ENCODE results near the gene SLC17A6.

Gene SLC17A6

DNA sequence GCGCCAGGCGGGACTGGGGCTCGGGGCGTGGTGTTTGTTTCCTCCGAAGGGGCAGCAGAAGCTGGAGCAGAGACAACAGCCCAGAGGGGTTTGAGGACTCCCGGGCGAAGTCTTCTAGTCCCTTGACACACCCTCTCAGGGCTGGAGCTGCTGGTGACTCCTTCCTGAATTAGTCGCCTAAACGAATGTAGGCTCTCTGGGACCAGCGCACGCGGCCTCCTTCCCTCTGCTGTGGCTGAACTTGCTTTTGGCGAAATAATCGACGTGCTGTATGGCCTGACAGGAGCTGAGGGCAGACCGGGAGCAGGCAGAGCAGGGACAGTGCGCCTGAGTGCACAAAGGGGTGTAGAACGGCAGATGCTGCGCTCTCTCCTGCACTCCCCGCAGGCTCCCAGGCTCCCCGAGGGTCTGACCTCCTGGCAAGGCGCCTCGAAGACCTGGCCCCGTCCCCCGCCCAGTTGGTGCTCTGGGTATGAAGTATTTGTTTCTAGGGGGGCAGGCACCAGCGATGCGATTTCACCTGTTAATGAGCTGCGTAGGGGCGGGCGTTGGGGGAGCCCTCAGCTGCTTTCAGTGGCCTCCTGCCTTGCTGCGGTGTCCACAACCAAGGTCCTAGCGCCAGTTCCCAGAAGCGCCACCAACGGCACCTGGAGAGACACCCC, 5.3 kb downstream of the SLC17A6 start:
- Mint-ChIP-seq H3K27me3 (peaks cover 63 to 66% of the 10 kb centered on the region in 2 donors), H3K9me3 (peaks cover 0 to 2% of the 10 kb centered on the region in 2 donors), H3K4me3 (no peak overlapping the region), H3K27ac (no peak overlapping the region), H3K4me1 (ENCODE audit: low read depth in 2 of 2) (peaks cover 5% of the 10 kb centered on the region in 2 donors), H3K36me3 (ENCODE audit: insufficient read depth) (no peaks in the 10 kb centered on the region)
- DNase-seq (no peak), ATAC-seq (replicated peaks) (no peak)

GRCh38 chr11:22344081-22344480, 5.9 kb downstream of the SLC17A6 start:
- no peak overlapping the region for H3K4me3 Mint-ChIP-seq
- H3K27ac Mint-ChIP-seq = no peak overlapping the region
- H3K36me3 Mint-ChIP-seq (ENCODE audit: insufficient read depth) = no peaks in the 10 kb centered on the region
- H3K27me3 Mint-ChIP-seq = peaks cover 57 to 64% of the 10 kb centered on the region in 2 donors
- no peak for ATAC-seq (replicated peaks)
- H3K4me1 Mint-ChIP-seq (ENCODE audit: low read depth in 2 of 2) = peaks cover 5% of the 10 kb centered on the region in 2 donors
- no peak for DNase-seq
- peaks cover 0 to 2% of the 10 kb centered on the region in 2 donors for H3K9me3 Mint-ChIP-seq

GRCh38 chr11:22346282-22346681, 8.1 kb downstream of the SLC17A6 start:
- no peak overlapping the region for H3K4me3 Mint-ChIP-seq
- DNase-seq (no peak), ATAC-seq (replicated peaks) (no peak)
- peaks cover 35 to 44% of the 10 kb centered on the region in 2 donors for H3K27me3 Mint-ChIP-seq
- no peak overlapping the region for H3K27ac Mint-ChIP-seq
- no peaks in the 10 kb centered on the region for H3K9me3 Mint-ChIP-seq
- H3K36me3 Mint-ChIP-seq (ENCODE audit: insufficient read depth) = no peaks in the 10 kb centered on the region
- peaks cover 0 to 2% of the 10 kb centered on the region in 2 donors for H3K4me1 Mint-ChIP-seq (ENCODE audit: low read depth in 2 of 2)

DNA sequence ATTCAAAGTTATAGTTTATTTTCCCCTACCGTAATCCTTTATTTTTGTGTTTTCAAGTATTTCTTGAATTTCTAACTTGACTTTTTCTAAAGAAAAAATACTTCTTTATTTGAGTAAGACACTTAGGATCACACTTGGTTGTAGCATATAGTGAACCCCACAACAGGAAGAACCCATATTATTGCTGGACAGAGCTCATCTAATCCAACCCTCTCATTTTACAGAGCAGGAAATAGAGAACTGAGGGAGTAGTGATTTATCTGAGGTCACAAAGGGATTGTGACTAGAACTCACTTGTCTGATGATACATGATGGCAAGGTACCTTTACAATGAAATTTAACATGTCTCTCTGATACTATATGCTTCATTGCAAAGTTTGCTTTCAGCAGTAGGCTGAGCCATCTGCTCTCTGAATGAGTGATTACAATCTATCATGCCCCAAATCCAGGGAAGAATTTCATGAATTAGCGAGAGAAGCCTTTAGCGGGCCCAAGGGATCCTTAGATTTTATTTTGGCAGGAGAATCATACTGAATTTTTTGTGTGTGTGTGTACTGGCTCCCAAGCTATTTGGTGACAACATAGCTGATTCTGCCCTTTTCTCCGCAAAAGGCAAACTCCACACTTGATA, 9.8 kb downstream of the SLC17A6 start:
- Mint-ChIP-seq H3K4me3 (no peak overlapping the region), H3K36me3 (ENCODE audit: insufficient read depth) (no peaks in the 10 kb centered on the region), H3K27ac (no peak overlapping the region), H3K27me3 (peaks cover 18 to 28% of the 10 kb centered on the region in 2 donors), H3K4me1 (ENCODE audit: low read depth in 2 of 2) (peaks cover 0 to 2% of the 10 kb centered on the region in 2 donors), H3K9me3 (no peaks in the 10 kb centered on the region)
- no peak for ATAC-seq (replicated peaks)
- DNase-seq = no peak

- Mint-ChIP-seq H3K4me3 (no peak overlapping the region), H3K4me1 (ENCODE audit: low read depth in 2 of 2) (no peaks in the 10 kb centered on the region), H3K9me3 (no peaks in the 10 kb centered on the region)
Observed at GRCh38 chr11:22349491-22349890, 11.3 kb downstream of the SLC17A6 start.

GRCh38 chr11:22359295-22359694, 21.1 kb downstream of the SLC17A6 start:
- H3K36me3 Mint-ChIP-seq (ENCODE audit: insufficient read depth) = no peaks in the 10 kb centered on the region
- no peak overlapping the region for H3K27ac Mint-ChIP-seq
- ATAC-seq (replicated peaks) (no peak), DNase-seq (no peak)
- H3K9me3 Mint-ChIP-seq = no peaks in the 10 kb centered on the region
- no peak overlapping the region for H3K4me3 Mint-ChIP-seq
- peaks cover 0 to 10% of the 10 kb centered on the region in 2 donors for H3K27me3 Mint-ChIP-seq
- H3K4me1 Mint-ChIP-seq (ENCODE audit: low read depth in 2 of 2) = no peaks in the 10 kb centered on the region

More at GRCh38 chr11:22349491-22349890, 11.3 kb downstream of the SLC17A6 start:
- ATAC-seq (replicated peaks) (no peak), DNase-seq (no peak)
- no peaks in the 10 kb centered on the region for H3K36me3 Mint-ChIP-seq (ENCODE audit: insufficient read depth)
- no peak overlapping the region for H3K27ac Mint-ChIP-seq
- H3K27me3 Mint-ChIP-seq = peaks cover 3 to 13% of the 10 kb centered on the region in 2 donors

DNA sequence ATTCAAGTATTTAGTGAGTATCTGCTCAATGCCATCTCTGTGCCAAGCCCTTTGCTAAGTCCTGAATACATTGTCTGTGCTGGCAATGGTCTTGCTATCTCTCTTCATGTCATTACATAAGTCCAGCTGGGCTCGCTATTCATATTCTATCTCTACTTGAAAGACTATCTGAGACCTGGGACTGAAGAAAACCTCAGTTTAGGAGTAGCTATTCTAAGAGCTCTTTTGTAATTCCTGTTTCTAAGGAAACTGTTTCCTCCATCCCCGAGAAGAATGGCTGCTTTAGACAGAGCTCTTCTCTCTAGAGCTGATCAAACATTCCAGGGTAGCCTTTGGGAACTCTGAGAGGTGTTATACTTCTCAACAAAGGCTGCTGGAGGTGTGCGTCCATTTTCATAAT, 33.0 kb downstream of the SLC17A6 start:
- Mint-ChIP-seq H3K27ac (no peak overlapping the region), H3K4me1 (ENCODE audit: low read depth in 2 of 2) (no peaks in the 10 kb centered on the region), H3K4me3 (no peak overlapping the region), H3K36me3 (ENCODE audit: insufficient read depth) (no peaks in the 10 kb centered on the region), H3K27me3 (no peaks in the 10 kb centered on the region), H3K9me3 (no peaks in the 10 kb centered on the region)
- DNase-seq = no peak
- ATAC-seq (replicated peaks) = no peak

GRCh38 chr11:22387126-22387525, 48.9 kb downstream of the SLC17A6 start:
- Mint-ChIP-seq H3K9me3 (no peaks in the 10 kb centered on the region), H3K27ac (no peak overlapping the region), H3K4me3 (no peak overlapping the region), H3K36me3 (ENCODE audit: insufficient read depth) (no peaks in the 10 kb centered on the region), H3K27me3 (no peaks in the 10 kb centered on the region), H3K4me1 (ENCODE audit: low read depth in 2 of 2) (no peaks in the 10 kb centered on the region)
- ATAC-seq (replicated peaks) (no peak), DNase-seq (no peak)

GRCh38 chr11:22389526-22390282, 51.5 kb downstream of the SLC17A6 start:
- Mint-ChIP-seq H3K4me1 (ENCODE audit: low read depth in 2 of 2) (no peaks in the 10 kb centered on the region), H3K27ac (no peak overlapping the region), H3K9me3 (peaks cover 0 to 2% of the 10 kb centered on the region in 2 donors), H3K4me3 (no peak overlapping the region), H3K36me3 (ENCODE audit: insufficient read depth) (no peaks in the 10 kb centered on the region), H3K27me3 (no peaks in the 10 kb centered on the region)
- ATAC-seq (replicated peaks) (no peak), DNase-seq (no peak)

- no peak overlapping the region for H3K4me3 Mint-ChIP-seq
- ATAC-seq (replicated peaks) (no peak), DNase-seq (no peak)
- H3K36me3 Mint-ChIP-seq (ENCODE audit: insufficient read depth) = no peaks in the 10 kb centered on the region
- no peak overlapping the region for H3K27ac Mint-ChIP-seq
- peaks cover 0 to 2% of the 10 kb centered on the region in 2 donors for H3K9me3 Mint-ChIP-seq
- H3K4me1 Mint-ChIP-seq (ENCODE audit: low read depth in 2 of 2) = no peaks in the 10 kb centered on the region
- no peaks in the 10 kb centered on the region for H3K27me3 Mint-ChIP-seq
Observed at GRCh38 chr11:22390283-22390655, 52.1 kb downstream of the SLC17A6 start.

DNA sequence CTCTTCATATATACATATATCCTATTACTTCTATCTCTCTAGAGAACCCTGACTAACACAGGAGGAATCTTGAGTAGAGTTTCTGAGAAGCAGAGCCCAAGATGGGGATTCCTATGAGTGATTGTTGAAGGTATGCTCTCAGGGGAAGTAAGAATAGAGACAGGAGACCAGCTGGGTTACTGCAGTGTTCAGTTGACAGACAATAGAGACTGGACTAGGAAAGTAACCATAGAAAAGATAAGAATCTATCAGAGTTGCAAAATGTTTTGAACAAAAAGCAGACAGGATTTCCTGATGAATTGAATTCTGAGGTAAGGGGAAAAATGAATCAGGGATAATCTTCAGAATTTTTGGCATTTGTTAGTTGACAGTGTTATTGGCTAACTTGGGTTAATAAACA, 54.4 kb downstream of the SLC17A6 start:
- DNase-seq (no peak), ATAC-seq (replicated peaks) (no peak)
- H3K9me3 Mint-ChIP-seq = peaks cover 0 to 2% of the 10 kb centered on the region in 2 donors
- H3K27ac Mint-ChIP-seq = no peak overlapping the region
- no peaks in the 10 kb centered on the region for H3K27me3 Mint-ChIP-seq
- H3K4me3 Mint-ChIP-seq = no peak overlapping the region
- H3K4me1 Mint-ChIP-seq (ENCODE audit: low read depth in 2 of 2) = no peaks in the 10 kb centered on the region
- H3K36me3 Mint-ChIP-seq (ENCODE audit: insufficient read depth) = no peaks in the 10 kb centered on the region

GRCh38 chr11:22405377-22405776, 67.2 kb downstream of the SLC17A6 start:
- Mint-ChIP-seq H3K4me3 (no peak overlapping the region), H3K36me3 (ENCODE audit: insufficient read depth) (no peaks in the 10 kb centered on the region), H3K27ac (no peak overlapping the region), H3K27me3 (no peaks in the 10 kb centered on the region), H3K4me1 (ENCODE audit: low read depth in 2 of 2) (no peaks in the 10 kb centered on the region), H3K9me3 (peaks cover 0 to 2% of the 10 kb centered on the region in 2 donors)
- no peak for ATAC-seq (replicated peaks)
- DNase-seq = no peak

DNA sequence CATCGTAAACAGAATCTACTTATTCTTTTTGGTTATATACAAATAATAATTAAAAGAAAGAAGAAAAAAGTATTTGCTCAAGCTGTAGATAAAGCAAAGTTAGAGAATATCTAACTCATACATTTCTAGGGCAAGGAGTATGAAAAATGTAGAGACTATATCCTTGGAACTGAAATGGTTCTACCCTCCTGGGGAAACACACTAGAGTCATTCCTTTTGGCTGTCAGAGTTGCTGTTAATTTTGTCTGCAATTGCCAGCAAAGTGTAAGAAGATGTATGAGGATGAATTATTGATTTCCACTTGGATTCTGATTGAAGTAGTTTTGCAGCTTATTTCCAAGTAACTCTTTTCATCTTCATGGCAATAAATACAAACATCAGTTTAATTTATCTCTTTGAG, 69.1 kb downstream of the SLC17A6 start:
- no peaks in the 10 kb centered on the region for H3K36me3 Mint-ChIP-seq (ENCODE audit: insufficient read depth)
- no peak overlapping the region for H3K4me3 Mint-ChIP-seq
- ATAC-seq (replicated peaks) (no peak), DNase-seq (no peak)
- no peaks in the 10 kb centered on the region for H3K4me1 Mint-ChIP-seq (ENCODE audit: low read depth in 2 of 2)
- no peak overlapping the region for H3K27ac Mint-ChIP-seq
- no peaks in the 10 kb centered on the region for H3K27me3 Mint-ChIP-seq
- H3K9me3 Mint-ChIP-seq = peaks cover 0 to 2% of the 10 kb centered on the region in 2 donors

DNA sequence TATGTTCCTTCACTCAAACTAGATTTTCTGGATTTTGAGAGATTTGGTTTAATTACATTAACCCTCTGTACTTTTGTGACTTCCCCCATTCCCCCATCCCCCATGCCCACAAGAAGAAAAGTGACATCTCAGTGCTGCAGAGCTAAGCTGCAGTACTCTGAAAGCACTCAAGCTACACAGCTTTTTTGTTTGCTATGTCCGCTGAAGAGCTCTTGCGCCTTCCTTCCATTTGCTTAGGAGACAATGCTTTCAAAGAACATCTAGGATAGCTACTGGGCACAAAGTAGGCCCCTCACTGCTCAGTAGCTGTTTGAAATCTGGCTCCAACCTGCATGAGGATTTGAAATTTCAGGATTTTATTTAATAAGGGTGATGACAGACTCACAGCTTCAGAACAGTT, 69.7 kb downstream of the SLC17A6 start:
- H3K36me3 Mint-ChIP-seq (ENCODE audit: insufficient read depth) = no peaks in the 10 kb centered on the region
- peaks cover 0 to 2% of the 10 kb centered on the region in 2 donors for H3K9me3 Mint-ChIP-seq
- no peak overlapping the region for H3K27ac Mint-ChIP-seq
- H3K4me3 Mint-ChIP-seq = no peak overlapping the region
- H3K4me1 Mint-ChIP-seq (ENCODE audit: low read depth in 2 of 2) = no peaks in the 10 kb centered on the region
- ATAC-seq (replicated peaks) (no peak), DNase-seq (no peak)
- H3K27me3 Mint-ChIP-seq = no peaks in the 10 kb centered on the region
